Sigmoid colon (tissue), 4 donors: ENCODE results near the gene SYCN.

ENCODE experiments used
- POLR2A ChIP-seq, 2 donors: fragments of 450-650 bp; IDR thresholded peaks; one replicate each; pipeline ENCODE4 v1.6.1; 2016; ENCODE audit warnings: antibody characterized with exemption in 2 of 2, mild to moderate bottlenecking in 2 of 2, moderate library complexity in 2 of 2
- POLR2AphosphoS5 ChIP-seq, 4 donors: sonication (generic); formaldehyde crosslinking; IDR thresholded peaks; one replicate each; pipeline ENCODE4 v1.6.1; 2017; ENCODE audit warnings: antibody characterized with exemption in 4 of 4
- TF ChIP-seq, protein P1 (sequence below), 4 experiments: fragments of 450-650 bp in 3 of 4; fragments of 200-600 bp in 1 of 4; IDR thresholded peaks; one replicate each; pipeline ENCODE4 v1.5.1; 2016 to 2019; ENCODE audit warnings: antibody characterized with exemption in 4 of 4, mild to moderate bottlenecking in 3 of 4, moderate library complexity in 2 of 4

DNA sequence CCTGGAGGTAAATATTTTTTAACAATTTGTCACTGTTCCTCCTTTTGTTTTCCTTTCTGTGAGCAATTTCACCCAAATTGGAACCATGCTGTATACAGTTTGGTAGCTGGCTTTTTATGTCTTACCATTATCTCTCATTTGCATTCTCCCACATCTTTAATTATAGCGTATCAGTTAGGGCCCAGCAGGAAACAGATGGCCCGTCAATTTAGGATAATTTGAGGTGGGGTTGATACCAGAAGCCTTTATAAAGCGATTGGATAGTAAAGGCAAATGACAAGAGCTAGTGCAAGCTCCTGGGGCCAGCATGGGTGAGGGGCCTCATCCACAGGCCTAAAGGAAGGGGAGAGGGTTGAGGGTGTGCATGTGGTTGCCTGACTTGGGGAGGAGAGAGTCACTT, 48.4 kb upstream of the SYCN start:
- TF ChIP-seq, protein P1, sequence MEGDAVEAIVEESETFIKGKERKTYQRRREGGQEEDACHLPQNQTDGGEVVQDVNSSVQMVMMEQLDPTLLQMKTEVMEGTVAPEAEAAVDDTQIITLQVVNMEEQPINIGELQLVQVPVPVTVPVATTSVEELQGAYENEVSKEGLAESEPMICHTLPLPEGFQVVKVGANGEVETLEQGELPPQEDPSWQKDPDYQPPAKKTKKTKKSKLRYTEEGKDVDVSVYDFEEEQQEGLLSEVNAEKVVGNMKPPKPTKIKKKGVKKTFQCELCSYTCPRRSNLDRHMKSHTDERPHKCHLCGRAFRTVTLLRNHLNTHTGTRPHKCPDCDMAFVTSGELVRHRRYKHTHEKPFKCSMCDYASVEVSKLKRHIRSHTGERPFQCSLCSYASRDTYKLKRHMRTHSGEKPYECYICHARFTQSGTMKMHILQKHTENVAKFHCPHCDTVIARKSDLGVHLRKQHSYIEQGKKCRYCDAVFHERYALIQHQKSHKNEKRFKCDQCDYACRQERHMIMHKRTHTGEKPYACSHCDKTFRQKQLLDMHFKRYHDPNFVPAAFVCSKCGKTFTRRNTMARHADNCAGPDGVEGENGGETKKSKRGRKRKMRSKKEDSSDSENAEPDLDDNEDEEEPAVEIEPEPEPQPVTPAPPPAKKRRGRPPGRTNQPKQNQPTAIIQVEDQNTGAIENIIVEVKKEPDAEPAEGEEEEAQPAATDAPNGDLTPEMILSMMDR (IDR thresholded peaks at IDR 0.05) = no peak
- TF ChIP-seq POLR2AphosphoS5 (IDR thresholded peaks at IDR 0.05) (no peak), POLR2A (IDR thresholded peaks at IDR 0.05) (no peak)
